Stimulated activated CD4-positive, alpha-beta T cell treated with anti-CD3 and anti-CD28 coated beads, Interleukin-15, amount 100 ng/mL, for 24 hours (primary cell): ENCODE data around the gene WSCD2.

Experiments used
- DNase-seq: peaks from one replicate; pipeline ENCODE4 v3.0.0-alpha.2; 2020

The WSCD2 gene

GRCh38 chr12:108129017-108129812, at the start of gene WSCD2:
Gene WSCD2, plus strand, starts transcription at chr12:108129288. Its CDS starts 66,545 bp downstream, at chr12:108195833.
- DNase-seq, result peak; percentile 23

- no peak for DNase-seq
Observed at GRCh38 chr12:108079721-108080120, 49.4 kb upstream of the WSCD2 start.

- DNase-seq, result no peak
Observed at GRCh38 chr12:108080363-108080762, 48.7 kb upstream of the WSCD2 start.

- DNase-seq, result no peak
Observed at GRCh38 chr12:108082485-108082884, 46.6 kb upstream of the WSCD2 start.

- no peak for DNase-seq
Observed at GRCh38 chr12:108087900-108088299, 41.2 kb upstream of the WSCD2 start.

- no peak for DNase-seq
Observed at GRCh38 chr12:108090107-108090899, 38.8 kb upstream of the WSCD2 start.

GRCh38 chr12:108090932-108091678, 38.0 kb upstream of the WSCD2 start:
- DNase-seq, result no peak

- no peak for DNase-seq
Observed at GRCh38 chr12:108091679-108092051, 37.4 kb upstream of the WSCD2 start.

GRCh38 chr12:108093209-108093608, 35.9 kb upstream of the WSCD2 start:
- DNase-seq, result no peak

GRCh38 chr12:108094056-108094649, 34.9 kb upstream of the WSCD2 start:
- DNase-seq, result no peak

- no peak for DNase-seq
Observed at GRCh38 chr12:108097160-108097911, 31.8 kb upstream of the WSCD2 start.

- DNase-seq, result no peak
Observed at GRCh38 chr12:108098374-108098773, 30.7 kb upstream of the WSCD2 start.

- DNase-seq, result no peak
Observed at GRCh38 chr12:108099073-108099472, 30.0 kb upstream of the WSCD2 start.

GRCh38 chr12:108099778-108100489, 29.2 kb upstream of the WSCD2 start:
- no peak for DNase-seq

GRCh38 chr12:108101605-108102175, 27.4 kb upstream of the WSCD2 start:
- no peak for DNase-seq

GRCh38 chr12:108102363-108102762, 26.7 kb upstream of the WSCD2 start:
- no peak for DNase-seq

- DNase-seq, result no peak
Observed at GRCh38 chr12:108103087-108103486, 26.0 kb upstream of the WSCD2 start.

- DNase-seq, result no peak
Observed at GRCh38 chr12:108103517-108103916, 25.6 kb upstream of the WSCD2 start.

- DNase-seq, result no peak
Observed at GRCh38 chr12:108104657-108105056, 24.4 kb upstream of the WSCD2 start.

- no peak for DNase-seq
Observed at GRCh38 chr12:108106599-108106998, 22.5 kb upstream of the WSCD2 start.

- DNase-seq, result no peak
Observed at GRCh38 chr12:108107293-108107692, 21.8 kb upstream of the WSCD2 start.
